Epithelial cell of alveolus of lung (primary cell): ENCODE results near the gene PLCXD1. TPM values are rescaled to one million over a fixed set of nuclear protein-coding genes. Genes with fewer than 3 reads are reported as not detected.

ENCODE experiments used
- total RNA-seq: library from RNA; depleted of rRNA; stranded (reverse); fragments of >200 nt; gene quantifications from 2 replicates; pipeline ENCODE4 v1.2.1, GENCODE V29; 2015

Gene PLCXD1, protein sequence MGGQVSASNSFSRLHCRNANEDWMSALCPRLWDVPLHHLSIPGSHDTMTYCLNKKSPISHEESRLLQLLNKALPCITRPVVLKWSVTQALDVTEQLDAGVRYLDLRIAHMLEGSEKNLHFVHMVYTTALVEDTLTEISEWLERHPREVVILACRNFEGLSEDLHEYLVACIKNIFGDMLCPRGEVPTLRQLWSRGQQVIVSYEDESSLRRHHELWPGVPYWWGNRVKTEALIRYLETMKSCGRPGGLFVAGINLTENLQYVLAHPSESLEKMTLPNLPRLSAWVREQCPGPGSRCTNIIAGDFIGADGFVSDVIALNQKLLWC
- total RNA-seq = 20.2 and 20.3 TPM in 2 replicates

DNA sequence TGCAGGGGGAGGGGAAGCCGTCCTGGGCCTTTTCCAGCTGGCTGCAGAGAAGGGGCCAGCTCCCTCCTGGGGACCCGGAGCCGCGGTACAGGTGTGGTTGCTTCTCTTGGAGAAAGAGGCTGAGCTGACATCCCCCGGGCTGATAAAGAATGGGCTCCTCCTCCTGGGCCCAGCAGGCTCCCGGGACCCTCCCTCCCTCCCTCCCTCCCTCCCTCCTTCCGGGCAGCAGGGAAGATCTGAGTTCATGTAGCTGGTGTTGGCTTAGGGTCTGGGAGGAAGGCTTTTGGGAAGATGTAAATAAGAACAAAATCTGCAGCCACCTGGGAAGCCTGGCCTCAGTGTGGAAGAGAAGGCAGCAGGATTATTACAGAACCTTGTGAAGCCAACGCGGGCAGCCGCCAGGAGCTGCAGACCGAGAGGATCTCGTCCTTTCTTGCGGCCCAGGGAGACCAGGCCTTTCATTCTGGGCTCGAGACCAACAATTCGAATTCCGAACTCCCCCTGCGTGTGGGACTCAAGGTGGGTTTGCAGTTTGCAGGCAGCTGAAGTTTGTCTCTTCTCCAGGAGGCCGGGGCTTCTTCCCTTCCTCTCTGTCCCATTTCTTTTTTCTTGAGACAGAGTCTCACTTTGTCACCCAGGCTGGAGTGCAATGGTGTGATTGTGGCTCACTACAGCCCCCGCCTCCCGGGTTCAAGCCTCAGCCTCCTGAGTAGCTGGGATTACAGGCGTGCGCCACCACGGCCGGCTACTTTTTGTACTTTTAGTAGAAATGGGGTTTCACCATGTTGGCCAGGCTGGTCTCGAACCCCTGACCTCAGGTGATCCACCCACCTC, at the start of gene PLCXD1:
PLCXD1 (plus strand) TSS at position 216 of the 834 bp plus-strand sequence. CDS start 2,807 bp downstream, outside the sequence.

DNA sequence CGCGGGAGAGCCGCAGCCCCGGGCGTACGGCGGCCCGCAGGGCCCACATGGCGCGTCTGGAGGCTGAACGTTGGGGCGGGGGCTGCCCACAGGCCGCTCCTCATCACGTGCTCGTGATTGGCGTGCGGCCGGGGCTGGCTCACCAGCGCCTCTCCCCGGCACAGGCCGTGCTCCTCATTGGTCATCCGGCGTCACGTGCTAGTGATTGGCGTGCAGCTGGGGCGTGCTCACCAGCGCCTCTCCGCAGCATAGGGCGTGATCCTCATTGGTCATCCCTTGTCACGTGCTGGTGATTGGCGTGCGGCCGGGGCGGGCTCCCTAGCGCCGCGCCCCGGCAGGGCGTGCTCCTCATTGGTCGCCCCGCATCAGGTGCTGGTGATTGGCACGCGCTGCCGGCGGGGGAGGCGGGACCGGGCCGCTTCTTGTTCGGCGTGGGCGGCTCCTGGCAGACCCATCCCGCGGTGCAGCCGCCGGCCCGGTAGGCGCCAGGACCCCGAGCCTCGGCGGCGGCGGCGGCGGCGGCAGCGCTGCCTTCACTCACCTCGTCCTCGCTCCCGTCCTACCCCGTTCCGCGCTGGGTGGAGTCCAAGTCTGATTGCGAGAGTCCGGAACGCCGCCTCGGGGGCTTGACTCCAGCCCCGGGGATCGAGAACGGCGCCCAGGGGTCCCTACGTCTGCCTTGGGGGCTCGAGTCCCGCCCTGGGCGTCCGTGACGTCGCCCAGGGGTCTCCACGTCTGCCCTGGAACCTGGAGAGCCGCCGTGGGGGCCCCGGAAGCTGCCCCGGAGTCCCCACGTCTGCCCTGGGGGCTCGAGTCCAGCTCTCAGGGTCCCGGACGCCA, 37.8 kb downstream of the PLCXD1 start, which contains the start of gene GTPBP6:
GTPBP6 (minus strand) TSS at position 58 of the 840 bp plus-strand sequence; CDS start at position 49, 9 bp downstream.

Other genes with a start within 250 kb of the PLCXD1 start
- gene GTPBP6, start 37.4 kb downstream of the PLCXD1 start, total RNA-seq = 42.2 and 44.7 TPM in 2 replicates
- gene PPP2R3B, start 105.5 kb downstream of the PLCXD1 start, total RNA-seq = 8.5 and 15.6 TPM in 2 replicates